ENCODE results near the gene THPO.
A peak's percentile ranks its signal among the peaks of the same experiment; 100 is the strongest.

Gene THPO

DNA sequence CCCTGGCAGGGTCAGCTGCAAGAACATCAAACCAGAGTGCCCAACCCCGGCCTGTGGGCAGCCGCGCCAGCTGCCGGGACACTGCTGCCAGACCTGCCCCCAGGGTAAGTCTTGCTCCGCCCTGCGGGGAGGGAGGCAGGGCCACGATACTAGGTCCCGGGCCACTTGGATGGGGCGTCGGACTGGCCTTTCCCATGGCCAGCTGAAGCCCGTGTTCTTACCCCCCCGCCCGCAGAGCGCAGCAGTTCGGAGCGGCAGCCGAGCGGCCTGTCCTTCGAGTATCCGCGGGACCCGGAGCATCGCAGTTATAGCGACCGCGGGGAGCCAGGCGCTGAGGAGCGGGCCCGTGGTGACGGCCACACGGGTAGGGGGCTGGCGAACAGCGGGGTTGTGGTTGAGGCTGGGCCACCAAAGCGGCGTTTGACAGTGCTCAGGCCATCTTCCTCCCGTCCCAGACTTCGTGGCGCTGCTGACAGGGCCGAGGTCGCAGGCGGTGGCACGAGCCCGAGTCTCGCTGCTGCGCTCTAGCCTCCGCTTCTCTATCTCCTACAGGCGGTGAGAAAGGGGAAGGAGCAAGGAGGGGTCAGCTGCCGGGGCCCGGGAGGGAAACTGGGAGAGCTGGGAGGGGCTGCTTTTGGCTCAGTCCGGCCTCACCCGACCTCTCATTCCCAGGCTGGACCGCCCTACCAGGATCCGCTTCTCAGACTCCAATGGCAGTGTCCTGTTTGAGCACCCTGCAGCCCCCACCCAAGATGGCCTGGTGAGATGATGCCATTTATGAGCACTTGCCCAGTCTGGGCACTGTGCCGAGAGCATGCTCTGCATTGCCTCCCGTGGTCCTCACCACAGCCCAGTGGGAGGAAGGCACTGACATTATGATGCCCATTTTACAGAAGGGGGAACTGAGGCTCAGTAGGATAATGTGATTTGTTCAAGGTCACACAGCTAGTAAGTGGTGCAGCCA lies 3.5 kb upstream of the THPO start:
- TF ChIP-seq, protein P1, sequence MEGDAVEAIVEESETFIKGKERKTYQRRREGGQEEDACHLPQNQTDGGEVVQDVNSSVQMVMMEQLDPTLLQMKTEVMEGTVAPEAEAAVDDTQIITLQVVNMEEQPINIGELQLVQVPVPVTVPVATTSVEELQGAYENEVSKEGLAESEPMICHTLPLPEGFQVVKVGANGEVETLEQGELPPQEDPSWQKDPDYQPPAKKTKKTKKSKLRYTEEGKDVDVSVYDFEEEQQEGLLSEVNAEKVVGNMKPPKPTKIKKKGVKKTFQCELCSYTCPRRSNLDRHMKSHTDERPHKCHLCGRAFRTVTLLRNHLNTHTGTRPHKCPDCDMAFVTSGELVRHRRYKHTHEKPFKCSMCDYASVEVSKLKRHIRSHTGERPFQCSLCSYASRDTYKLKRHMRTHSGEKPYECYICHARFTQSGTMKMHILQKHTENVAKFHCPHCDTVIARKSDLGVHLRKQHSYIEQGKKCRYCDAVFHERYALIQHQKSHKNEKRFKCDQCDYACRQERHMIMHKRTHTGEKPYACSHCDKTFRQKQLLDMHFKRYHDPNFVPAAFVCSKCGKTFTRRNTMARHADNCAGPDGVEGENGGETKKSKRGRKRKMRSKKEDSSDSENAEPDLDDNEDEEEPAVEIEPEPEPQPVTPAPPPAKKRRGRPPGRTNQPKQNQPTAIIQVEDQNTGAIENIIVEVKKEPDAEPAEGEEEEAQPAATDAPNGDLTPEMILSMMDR (conservative IDR thresholded peaks at IDR 0.05; ENCODE audit: control insufficient read depth, insufficient read depth, low read depth, low read length), result no peak
- no peak overlapping the region for H3K4me3 ChIP-seq (ENCODE audit: control insufficient read depth, low read depth, low read length)
- DNase-seq (ENCODE audit: low read depth), result no peak

DNA sequence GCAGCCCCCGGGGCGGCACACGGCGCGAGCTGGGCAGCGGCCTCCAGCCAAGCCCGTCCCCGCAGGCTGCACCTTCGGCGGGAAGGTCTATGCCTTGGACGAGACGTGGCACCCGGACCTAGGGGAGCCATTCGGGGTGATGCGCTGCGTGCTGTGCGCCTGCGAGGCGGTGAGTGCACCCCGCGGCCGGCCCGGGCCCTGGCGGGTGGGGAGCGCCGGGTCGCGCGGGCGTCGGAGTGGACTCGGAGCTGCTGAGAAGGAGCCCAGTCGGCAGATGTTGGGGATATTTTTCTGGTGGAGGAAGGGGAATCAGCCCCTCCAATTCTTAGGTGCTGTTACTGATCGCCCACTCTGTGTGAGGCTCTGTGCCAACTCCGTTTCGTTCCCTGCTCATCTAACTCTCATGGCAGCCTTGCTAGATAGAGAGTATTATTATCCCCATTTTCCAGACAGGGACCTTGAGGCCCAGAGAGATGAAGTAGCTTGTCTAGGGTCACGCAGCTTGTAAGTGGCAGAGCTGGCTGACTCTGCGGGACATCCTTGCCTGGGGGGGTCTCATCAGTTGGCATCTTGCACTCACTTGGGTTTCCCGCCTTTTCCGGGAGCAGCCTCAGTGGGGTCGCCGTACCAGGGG lies 2.7 kb upstream of the THPO start:
- no peak for DNase-seq (ENCODE audit: low read depth)
- H3K4me3 ChIP-seq (ENCODE audit: control insufficient read depth, low read depth, low read length), result peak overlapping the region; percentile 7
- TF ChIP-seq, protein P1 (conservative IDR thresholded peaks at IDR 0.05; ENCODE audit: control insufficient read depth, insufficient read depth, low read depth, low read length), result no peak

DNA sequence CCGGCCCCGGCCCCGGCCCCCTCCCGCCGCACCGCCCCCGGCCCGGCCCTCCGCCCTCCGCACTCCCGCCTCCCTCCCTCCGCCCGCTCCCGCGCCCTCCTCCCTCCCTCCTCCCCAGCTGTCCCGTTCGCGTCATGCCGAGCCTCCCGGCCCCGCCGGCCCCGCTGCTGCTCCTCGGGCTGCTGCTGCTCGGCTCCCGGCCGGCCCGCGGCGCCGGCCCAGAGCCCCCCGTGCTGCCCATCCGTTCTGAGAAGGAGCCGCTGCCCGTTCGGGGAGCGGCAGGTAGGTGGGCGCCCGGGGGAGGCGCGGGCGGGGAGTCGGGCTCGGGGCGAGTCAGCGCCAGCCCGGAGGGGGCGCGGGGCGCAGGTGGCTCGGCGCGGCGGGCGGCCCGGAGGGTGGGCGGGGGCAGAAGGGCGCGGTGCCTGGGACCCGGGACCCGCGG lies 2.2 kb upstream of the THPO start:
- DNase-seq (ENCODE audit: low read depth), result peak; percentile 30
- H3K4me3 ChIP-seq (ENCODE audit: control insufficient read depth, low read depth, low read length), result no peak overlapping the region

DNA sequence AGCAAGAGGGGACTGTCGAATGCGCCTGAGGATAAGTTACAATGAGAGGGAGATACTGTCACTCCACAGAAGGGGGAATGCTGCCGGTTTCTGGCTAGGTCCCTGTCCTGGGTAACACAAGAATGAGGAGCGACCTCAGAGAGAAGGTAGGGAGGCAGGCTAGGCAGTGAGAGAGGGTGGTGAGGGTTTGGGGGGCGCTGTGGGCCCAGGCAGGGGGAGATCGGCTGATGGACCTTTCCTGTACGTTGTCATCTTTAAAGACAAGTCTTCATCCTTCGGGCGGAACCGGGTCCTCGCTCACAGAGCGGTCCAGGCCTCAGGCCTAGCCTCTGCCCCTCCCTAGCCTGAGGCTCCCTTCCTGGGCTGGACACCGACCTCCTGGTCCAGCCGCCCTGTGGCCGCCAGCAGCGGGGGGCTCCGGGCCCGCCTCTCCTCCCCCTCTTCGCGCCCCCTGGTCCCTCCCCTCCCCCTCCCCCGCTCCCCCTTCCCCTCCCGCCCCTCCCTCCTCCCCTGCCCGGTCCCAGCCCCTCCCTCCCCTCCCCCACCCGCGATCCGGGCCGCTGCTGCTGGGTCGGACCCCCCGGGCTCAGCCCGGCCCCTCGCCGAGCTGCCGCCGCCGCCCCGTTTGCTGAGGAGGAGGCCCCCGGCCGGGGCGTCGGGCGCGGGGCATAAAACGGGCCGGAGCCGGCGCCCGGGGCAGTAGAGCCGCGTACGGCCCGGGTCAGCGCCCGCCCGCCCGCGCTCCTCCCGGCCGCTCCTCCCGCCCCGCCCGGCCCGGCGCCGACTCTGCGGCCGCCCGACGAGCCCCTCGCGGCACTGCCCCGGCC lies 1.6 kb upstream of the THPO start, which contains the start of gene CHRD:
Gene CHRD, plus strand, starts transcription at position 697 of the 827 bp plus-strand sequence. CDS start 265 bp downstream, outside the sequence.
- H3K4me3 ChIP-seq (ENCODE audit: control insufficient read depth, low read depth, low read length), result peak within 1 kb of the TSS; percentile 7
- TF ChIP-seq, protein P1 (conservative IDR thresholded peaks at IDR 0.05; ENCODE audit: control insufficient read depth, insufficient read depth, low read depth, low read length), result no peak
- no peak for DNase-seq (ENCODE audit: low read depth)

More for the DNA sequence above, 2.2 kb upstream of the THPO start:
- TF ChIP-seq, protein P1 (conservative IDR thresholded peaks at IDR 0.05; ENCODE audit: control insufficient read depth, insufficient read depth, low read depth, low read length), result no peak

DNA sequence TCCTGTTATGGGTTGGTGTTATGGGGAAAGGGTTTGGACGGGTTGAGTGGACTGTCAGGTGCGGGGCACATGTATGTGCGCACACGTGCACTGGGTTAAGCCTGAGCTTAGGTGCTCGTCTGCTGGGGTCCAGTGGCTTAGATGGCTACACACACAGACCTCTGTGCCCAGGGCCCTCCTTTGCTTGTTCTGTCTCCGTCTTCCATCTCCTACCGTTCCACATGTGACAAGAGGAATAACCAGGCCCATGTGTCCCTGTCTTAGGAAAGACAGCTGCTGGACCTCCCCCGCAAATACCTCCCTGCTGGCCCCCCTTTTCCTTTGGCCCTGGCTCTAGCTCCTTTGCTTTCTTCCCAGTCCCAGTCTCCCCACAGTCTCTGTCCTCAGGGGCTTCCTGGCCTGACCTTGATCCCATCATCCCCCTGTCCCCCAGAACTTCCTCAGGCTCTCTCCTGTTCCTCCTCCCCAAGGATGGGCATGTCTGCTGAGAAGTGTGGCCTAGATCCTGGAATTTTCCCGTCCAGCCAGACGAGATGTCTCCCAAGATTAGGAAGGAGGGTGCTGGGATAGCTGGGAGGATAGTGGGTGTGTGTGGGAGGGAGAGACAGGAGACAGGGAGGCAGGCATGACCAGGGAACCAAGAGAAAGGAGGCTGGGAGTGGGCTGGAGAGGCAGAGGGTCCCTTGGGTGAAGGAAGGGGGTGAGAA lies 797 bp upstream of the THPO start:
- TF ChIP-seq, protein P1 (conservative IDR thresholded peaks at IDR 0.05; ENCODE audit: control insufficient read depth, insufficient read depth, low read depth, low read length), result no peak
- DNase-seq (ENCODE audit: low read depth), result no peak
- no peak overlapping the region for H3K4me3 ChIP-seq (ENCODE audit: control insufficient read depth, low read depth, low read length)
